Stimulated activated CD8-positive, alpha-beta memory T cell treated with anti-CD3 and anti-CD28 coated beads, Interleukin-2, amount 100 ng/mL, for 1 hour (primary cell): ENCODE measurements around the gene GRK4.
"Not testable (repeated sequence)": the region's sequence is repeated elsewhere in the genome, so short reads cannot be mapped to it uniquely, and the experiment has no call there.

Experiments
- DNase-seq, 2 donors: peaks; one replicate each; pipeline ENCODE4 v3.0.0-alpha.2; 2020; ENCODE audit warnings: low read depth in 2 of 2

The GRK4 gene

DNA sequence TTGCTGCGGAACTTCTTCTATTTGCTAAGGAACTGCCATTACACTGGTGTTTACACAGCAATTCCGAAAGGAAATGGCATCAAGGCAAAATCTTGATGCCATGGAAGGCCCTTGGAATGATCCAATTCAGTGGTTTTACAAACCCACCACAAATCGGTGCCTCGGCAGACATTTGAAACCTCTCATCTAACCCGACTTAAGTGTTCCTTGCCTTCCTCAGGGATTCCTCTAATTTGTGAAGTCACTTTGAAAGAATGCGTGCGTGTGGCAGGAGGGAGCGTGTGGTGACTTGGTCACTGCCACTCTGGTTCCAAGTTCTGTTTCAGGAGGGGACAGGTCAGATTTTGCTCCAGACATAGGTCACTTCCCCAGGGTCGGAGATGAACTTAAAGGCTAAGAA lies 4.9 kb upstream of the GRK4 start:
- no peak for DNase-seq

DNA sequence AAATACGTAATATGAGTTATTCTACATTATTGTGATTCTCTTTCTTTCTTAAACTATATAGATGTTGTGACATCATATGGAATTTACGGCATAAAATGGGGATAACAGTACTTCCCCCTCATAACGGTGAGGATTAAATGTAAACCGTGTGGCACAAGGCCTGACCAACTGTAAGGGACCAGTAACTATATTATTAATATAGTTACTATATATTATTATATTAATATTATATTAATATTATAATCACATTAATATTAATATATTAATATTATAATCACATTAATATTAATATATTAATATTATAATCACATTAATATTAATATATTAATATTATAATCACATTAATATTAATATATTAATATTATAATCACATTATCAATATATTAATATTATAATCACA lies 2.9 kb upstream of the GRK4 start:
- DNase-seq, result not testable (repeated sequence)

GRCh38 chr4:2961421-2961810 lies 2.0 kb upstream of the GRK4 start:
- no peak for DNase-seq

DNA sequence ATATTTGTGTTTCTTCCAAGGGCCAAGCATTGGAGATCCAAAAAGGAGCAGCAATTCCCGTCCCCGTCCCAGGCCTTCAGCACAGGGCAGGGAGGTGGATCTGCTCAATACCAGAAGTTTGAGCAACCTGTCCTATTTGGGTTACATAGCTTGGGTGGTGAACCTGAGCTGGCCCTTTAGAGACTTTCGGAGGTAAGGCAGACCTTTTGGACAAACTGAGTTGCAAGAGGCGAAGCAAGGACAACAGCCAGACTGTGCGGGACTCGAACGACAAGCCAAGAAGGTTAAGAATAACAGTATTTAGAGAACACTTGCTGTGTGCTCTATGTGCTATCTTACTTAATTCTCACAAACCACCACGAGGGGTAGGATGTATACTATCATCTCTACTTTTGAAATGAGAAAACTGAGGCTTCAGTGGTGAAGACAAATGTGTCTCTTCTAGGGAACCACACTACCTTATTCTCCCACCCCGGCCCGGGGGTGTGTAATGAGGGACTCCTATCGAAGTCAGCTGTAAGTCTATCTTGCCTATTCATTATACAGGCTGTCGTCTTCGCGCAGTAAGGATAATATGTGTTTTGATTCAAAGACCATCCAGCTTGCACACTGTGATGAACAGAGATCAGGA lies 1.4 kb upstream of the GRK4 start:
- DNase-seq, result no peak

- DNase-seq, result no peak
These were observed 677 bp upstream of the GRK4 start for GRCh38 chr4:2962614-2963174.

GRCh38 chr4:2963966-2964471 lies 648 bp downstream of the GRK4 start:
- DNase-seq, result peak in 1 of 2 donors; percentile 34

GRCh38 chr4:2964706-2965258 lies 1.4 kb downstream of the GRK4 start:
- DNase-seq, result no peak

GRCh38 chr4:2965262-2965661 lies 1.9 kb downstream of the GRK4 start:
- DNase-seq, result no peak

- DNase-seq, result no peak
These were observed 5.0 kb downstream of the GRK4 start for GRCh38 chr4:2968381-2968780.

DNA sequence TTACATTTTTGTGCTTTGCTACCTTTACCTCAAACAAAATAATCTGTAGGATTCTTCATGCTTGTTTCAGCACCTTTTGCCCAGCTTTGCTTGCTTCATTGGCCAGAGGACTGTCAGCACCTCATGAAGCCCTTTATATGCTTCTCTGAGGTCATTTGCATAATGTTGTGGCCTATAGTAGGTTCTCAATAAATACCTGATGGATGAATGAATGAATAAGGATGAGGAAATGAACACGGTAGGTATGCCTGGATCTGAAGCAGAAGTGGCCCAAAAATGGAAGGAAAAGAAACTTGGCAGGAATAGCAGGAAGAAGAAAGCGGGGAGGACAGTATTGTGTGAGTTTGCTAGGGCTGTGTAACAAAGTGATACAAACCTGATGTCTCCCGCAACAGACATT lies 7.9 kb downstream of the GRK4 start:
- no peak for DNase-seq

GRCh38 chr4:2977211-2978088 lies 14.1 kb downstream of the GRK4 start:
- no peak for DNase-seq

DNA sequence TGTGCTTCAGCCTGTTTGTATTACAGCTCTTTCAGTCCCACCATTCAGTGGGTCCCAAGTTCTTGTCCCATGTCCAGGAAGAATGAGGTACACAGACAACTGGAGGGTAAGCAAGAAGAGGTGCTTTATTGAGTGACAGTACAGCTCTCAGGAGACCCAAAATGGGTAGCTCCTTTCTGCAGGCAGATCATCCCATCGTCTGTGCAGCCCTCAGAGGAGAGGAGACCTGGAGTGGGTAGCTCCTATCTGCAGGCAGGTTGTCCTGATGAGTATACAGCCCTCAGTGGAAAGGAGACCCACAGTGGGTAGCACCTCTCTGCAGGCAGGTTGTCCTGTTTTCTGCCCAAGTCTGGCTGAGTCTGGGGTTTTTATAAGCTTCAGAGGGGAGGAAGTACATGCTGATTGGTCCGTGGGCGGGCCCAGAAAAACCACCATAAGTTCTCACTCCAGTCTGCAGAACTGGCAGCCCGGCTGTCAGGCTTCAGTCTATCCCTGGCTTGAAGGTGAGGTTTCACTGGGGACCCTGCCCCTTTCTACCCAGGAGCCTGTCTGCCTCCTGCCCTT lies 18.0 kb downstream of the GRK4 start:
- DNase-seq, result no peak

- no peak for DNase-seq
These were observed 18.6 kb downstream of the GRK4 start for GRCh38 chr4:2982012-2982411.

- not testable (repeated sequence) for DNase-seq
These were observed 20.3 kb downstream of the GRK4 start for GRCh38 chr4:2983715-2984114.

DNA sequence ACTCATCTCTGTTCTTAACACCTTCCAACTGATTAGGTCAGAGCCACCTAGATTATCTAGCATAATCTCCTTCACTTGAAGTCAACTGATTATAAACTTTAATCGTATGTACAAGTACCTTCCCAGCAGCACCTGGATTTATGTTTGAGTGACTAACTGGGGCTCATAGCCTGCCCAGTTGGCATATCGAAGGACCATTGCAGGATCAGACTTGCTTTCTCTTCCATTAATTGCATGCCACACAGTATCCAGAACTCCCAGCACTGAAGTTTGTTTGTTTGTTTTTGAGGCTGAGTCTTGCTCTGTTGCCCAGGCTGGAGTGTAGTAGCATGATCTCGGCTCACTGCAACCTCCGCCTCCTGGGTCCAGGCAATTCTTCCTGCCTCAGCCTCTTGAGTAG lies 27.9 kb downstream of the GRK4 start:
- DNase-seq, result no peak

- no peak for DNase-seq
These were observed 31.5 kb downstream of the GRK4 start for GRCh38 chr4:2994917-2995316.

DNA sequence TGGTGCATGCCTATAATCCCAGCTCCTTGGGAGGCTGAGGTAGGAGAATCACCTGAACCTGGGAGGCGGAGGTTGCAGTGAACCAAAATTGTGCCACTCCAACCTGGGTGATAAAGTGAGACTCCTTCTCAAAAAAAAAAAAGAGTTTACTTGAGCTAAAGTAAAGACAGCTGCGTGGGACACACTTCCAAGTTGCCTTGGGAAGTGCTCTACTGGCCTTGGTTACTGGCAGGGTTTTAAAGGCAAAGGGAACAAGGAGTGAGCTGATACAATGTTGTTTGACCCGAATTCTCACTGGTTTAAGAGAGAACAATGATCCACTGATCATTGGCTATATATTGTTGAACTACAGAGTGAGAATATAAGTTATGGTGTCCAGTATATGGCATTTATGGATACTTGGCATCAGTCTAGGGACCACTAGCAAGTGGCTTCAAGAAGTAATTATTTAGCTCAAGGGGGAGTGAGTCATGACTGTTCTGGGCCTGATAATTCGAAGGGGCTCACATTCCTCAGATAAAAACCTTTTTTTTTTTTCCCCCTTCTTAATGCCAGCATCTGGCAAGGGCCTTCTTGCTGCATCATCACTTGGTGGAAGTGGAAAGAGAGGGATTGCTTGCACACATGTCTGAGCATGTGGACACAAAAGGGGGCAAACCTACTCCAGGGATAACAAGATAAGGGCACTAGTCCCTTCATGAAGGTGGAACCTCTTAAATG lies 32.3 kb downstream of the GRK4 start:
- DNase-seq, result no peak

DNA sequence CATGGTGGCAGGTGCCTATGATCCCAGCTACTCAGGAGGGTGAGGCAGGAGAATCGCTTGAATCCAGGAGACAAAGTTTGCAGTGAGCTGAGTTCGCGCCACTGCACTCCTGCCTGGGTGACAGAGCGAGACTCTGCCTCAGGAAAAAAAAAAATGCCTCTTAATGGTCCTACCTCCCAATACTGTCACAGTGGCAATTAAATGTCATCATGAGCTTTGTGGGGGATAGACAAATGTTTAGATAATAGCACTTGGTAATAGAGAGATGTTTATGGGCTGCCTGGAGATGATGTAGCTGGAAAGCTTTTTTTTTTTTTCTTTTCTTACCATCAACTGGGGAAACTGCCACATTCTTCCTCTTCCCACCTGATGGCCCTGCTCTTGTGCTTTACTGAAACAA lies 33.0 kb downstream of the GRK4 start:
- no peak for DNase-seq

GRCh38 chr4:3007724-3008123 lies 44.4 kb downstream of the GRK4 start:
- no peak for DNase-seq

GRCh38 chr4:3009422-3009821 lies 46.1 kb downstream of the GRK4 start:
- DNase-seq, result no peak

DNA sequence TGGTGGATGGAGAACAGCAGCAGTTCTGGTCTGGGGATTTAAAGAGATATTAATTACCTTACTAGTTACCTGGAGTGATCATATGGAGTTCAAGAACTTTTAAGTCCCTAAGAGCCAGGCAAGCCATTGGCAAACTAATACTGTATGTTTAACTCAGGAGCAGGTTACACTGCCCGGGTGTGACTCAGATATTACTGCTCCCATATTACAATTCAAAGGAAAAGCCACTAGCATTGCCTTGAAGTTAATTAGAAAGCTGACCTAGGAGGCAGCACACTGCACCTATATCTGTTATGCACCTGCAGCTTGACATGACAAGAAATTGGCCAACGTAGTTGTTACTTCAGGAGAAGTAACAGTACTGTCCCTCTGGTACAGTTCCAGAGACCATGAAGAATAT lies 47.2 kb downstream of the GRK4 start:
- DNase-seq, result no peak

DNA sequence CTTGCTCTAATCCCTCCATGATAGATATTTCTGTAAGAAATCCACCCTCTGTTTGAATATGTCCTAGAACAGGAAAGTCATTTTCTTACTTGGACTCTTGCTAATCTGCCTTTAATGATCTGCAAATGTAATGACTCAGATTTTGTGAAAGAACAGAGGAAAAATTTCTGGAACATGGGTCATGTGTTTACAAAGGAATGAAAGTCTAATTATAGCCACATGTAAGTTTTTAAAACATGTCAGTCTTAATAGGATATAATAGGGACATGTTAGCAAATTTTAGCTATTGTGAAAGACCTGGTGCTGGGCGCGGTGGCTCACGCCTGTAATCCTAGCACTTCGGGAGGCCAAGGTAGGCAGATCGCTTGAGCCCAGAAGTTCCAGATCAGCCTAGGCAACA lies 47.6 kb downstream of the GRK4 start:
- DNase-seq, result no peak
